Endometrial microvascular endothelial cells (primary cell): Measurements from ENCODE around the gene RPL22L1. TPM values are rescaled to one million over a fixed set of nuclear protein-coding genes. Genes with fewer than 3 reads are reported as not detected.
"Not testable (repeated sequence)": the region's sequence is repeated elsewhere in the genome, so short reads cannot be mapped to it uniquely, and the experiment has no call there.

Experiments
- in situ Hi-C: cut with HindIII; loops from 2 replicates; pipeline ENCODE4 v1.10.0; 2017; ENCODE audit warnings: low sequenced_read_pairs, low pct_unique_long_range_greater_than_20kb; ENCODE audit errors: inconsistent ontology term
- total RNA-seq: library from RNA; depleted of rRNA; stranded (reverse); fragments of >200 nt; gene quantifications from one replicate; pipeline ENCODE4 v1.2.3, GENCODE V29; 2015; ENCODE audit errors: inconsistent ontology term

Gene RPL22L1
- total RNA-seq, 1 donor from 2014 or later = 320 TPM

- in situ Hi-C loops = no loop called here
Observed at GRCh38 chr3:170839518-170840100, 30.4 kb downstream of the RPL22L1 start.

DNA sequence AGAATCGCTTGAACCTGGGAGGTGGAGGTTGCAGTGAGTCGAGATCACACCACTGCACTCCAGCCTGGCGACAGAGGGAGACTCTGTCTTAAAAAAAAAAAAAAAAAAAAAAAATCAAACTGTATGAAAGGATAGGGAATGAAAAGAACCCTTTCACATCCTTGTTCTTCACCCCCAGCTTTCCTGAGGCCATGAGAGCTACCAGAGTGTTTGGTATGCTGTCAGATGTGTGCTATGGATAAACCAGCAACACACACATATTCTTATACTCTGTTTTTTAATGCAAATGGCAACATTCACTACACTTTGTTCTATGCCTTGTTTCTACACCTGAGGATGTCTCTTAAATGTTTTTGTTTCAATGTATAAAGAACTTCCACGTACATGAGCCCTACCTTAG lies 33.5 kb downstream of the RPL22L1 start:
- in situ Hi-C loops = no loop called here

- in situ Hi-C loops = no loop called here
Observed at GRCh38 chr3:170835336-170835735, 34.7 kb downstream of the RPL22L1 start.

- in situ Hi-C loops = no loop called here
Observed at GRCh38 chr3:170830580-170830979, 39.4 kb downstream of the RPL22L1 start.

- in situ Hi-C loops = no loop called here
Observed at GRCh38 chr3:170829546-170830272, 40.3 kb downstream of the RPL22L1 start.

GRCh38 chr3:170826047-170826446 lies 43.9 kb downstream of the RPL22L1 start:
- in situ Hi-C loops = no loop called here

GRCh38 chr3:170823562-170823961 lies 46.4 kb downstream of the RPL22L1 start:
- in situ Hi-C loops = not testable (repeated sequence)

DNA sequence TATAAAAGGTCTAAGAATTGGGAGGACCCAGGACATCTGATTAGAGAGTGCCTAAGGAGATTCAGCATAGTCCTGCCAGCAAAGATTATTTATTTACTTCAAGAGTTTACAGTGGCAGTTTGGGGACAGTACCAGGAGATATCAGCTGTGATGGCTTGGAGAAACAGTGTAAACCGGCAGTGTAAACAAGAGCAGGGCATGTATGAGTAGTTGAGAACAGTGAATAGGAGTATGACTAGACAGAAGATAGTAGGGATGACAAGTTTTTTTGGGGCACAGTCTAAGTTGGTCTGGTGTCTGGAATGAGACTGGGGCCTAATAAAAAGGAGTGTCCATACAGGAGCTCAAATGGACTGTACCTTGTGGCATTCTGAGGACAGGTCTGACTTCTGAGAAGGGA lies 51.7 kb downstream of the RPL22L1 start:
- in situ Hi-C loops = not testable (repeated sequence)

DNA sequence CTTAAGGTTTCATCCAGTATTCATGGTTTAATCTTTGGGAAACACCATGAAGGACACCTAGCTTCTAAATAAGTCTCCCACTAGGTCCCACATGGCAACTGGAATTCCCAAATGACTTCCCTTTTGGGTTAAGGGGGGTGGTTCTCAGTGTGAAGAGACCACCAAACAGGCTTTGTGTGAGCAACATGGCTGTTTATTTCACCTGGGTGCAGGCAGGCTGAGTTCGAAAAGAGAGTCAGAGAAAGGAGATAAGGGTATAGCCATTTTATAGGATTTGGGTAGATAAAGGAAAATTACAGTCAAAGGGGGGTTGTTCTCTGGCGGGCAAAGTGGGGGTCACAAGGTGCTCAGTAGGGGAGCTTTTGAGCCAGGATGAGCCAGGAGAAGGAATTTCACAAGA lies 52.5 kb downstream of the RPL22L1 start:
- in situ Hi-C loops = not testable (repeated sequence)

DNA sequence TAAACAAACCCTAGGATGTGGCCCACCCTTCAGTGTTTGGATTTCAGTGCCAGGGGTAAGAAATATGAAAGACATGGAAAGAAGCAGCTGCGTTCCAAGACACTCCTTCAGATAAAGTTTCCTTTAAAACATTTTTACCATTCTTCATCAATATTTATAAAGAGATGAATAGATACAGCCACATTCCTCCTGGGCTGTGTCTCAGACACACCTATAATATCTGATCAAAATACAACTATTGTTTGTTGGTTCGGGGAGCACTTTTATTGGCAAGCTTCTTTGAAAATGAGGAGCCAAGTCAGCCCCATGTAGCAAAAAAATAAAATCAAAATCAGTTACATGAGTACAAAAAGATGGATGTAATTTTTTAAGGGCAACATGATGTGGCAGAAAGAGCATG lies 53.2 kb downstream of the RPL22L1 start:
- in situ Hi-C loops = no loop called here

DNA sequence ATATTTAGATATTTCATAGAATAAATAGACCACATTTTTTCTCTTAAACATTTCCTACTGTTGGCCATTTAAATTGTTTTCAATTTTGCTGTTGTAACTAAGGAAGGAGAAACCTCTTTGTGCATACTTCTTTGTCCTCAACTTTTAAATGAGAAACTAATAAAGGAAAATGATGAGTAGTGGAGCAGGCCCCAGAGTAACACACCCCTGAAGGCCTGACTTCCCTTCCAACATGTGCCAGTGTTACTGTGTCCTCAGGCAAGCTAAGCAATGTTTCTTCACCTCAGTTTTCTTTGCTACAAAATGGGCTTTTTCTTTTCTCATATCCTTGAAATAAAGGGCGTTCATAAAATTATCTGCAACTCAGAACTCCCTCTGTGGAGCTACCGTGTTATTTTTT lies 53.7 kb downstream of the RPL22L1 start:
- in situ Hi-C loops = no loop called here

DNA sequence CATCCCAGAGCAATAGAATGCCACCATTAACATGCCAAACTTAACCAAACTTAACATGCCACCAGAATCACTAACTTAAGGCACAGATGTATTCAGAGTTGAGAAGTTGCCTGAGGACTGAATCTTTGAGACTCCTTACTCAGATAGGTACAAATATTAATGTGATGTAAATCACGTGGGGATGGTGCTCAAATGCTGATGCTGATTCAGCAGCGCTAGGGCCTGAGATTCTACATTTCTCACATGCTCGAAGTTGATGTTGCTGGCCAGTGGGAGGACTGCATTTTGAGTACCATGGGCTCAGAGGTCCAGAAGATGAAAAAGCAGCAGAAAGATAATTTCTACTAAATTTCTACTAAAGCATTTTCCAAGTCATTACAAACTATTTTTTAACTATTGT lies 54.1 kb downstream of the RPL22L1 start:
- in situ Hi-C loops = no loop called here

GRCh38 chr3:170815340-170815739 lies 54.7 kb downstream of the RPL22L1 start:
- in situ Hi-C loops = no loop called here

Other genes with a start within 250 kb of the RPL22L1 start
- gene EIF5A2, start 38.4 kb upstream of the RPL22L1 start, total RNA-seq = 4.9 TPM
- gene SLC2A2, start 156.5 kb upstream of the RPL22L1 start, total RNA-seq = not detected